Stimulated activated CD8-positive, alpha-beta memory T cell treated with anti-CD3 and anti-CD28 coated beads, Interleukin-12 subunit alpha, Interleukin-12 subunit beta, amount 100 ng/mL, for 24 hours (primary cell): Measurements from ENCODE around the gene CAPN9.

ENCODE experiments used
- DNase-seq: peaks from one replicate; pipeline ENCODE4 v3.0.0-alpha.2; 2020; ENCODE audit errors: extremely low read depth

CAPN9 gene

DNA sequence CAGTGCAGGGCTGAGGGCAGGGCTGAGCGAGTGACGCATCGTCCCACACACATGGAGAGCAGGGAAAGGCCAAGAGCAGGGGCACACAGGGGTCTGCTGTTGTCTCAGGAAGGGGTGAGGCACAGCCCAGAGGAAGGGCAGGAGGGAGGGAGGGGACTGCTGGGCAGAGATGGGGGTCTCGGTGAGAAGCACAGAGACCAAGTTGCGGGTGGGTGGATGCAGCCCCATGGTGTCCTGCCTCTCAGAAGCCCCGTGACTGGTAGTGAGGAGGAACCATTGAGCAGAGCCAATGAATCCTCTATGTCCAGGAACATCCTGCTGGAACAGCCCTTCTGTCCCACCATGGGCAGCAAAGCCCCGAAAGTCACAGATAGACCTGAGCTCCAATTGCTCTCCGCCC is 103.4 kb downstream of the CAPN9 start:
- no peak for DNase-seq

DNA sequence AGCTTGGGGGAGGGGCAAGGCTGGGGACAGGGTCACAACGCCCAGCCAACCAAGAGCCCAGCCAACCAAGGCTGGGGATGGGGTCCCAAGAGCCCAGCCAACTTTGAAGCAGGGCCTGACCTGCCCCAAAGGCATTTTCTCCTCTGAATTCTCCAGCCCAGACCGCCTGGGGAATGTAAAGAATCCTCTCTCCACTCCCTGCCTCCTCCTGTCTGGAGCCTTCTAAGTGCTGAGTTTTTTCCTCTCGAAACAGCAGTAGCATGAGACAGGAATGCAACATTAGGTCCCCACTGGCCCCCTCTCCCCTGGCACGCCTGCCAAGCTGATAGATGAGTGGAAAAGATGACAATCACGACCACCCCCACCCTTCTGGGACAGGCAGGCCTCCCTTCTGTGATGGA is 104.1 kb downstream of the CAPN9 start:
- DNase-seq = no peak
